Stimulated activated CD4-positive, alpha-beta T cell treated with anti-CD3 and anti-CD28 coated beads, TNF-alpha, amount 100 ng/mL, for 4 hours (primary cell): ENCODE data around the gene MMP28.

Source experiments
- DNase-seq, 3 experiments: peaks; one replicate each; pipeline ENCODE4 v3.0.0-alpha.2; 2020; ENCODE audit warnings: low read depth in 3 of 3

Gene MMP28

GRCh38 chr17:35795007-35795870 is at the start of gene MMP28:
TSS of gene MMP28 (minus strand) at chr17:35795641. CDS start at chr17:35795377, 264 bp downstream.
- DNase-seq: no peak

GRCh38 chr17:35844547-35844946 is 49.1 kb upstream of the MMP28 start:
- no peak for DNase-seq

- no peak for DNase-seq
These were observed 48.3 kb upstream of the MMP28 start for GRCh38 chr17:35843698-35844097.

GRCh38 chr17:35842239-35842638 is 46.8 kb upstream of the MMP28 start:
- DNase-seq: no peak

GRCh38 chr17:35841505-35841904 is 46.1 kb upstream of the MMP28 start:
- no peak for DNase-seq

DNA sequence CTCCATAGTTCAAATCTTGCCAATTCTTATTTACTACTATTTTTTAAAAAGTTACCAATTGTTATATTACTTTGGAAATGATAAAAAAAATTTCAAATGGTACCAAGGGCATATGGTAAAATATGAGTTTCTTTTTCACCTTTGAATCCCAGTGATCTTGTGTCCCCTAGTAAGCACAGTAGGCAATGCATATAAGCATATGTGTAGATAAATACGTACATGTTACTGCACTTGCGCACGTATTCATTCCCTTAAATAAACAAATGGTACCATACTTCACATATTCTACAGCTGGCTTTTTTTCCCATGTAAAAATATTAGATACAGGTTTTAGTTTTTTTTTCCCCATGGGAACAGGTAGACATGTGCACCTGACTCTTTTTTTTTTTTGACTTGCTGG is 45.7 kb upstream of the MMP28 start:
- no peak for DNase-seq

GRCh38 chr17:35825206-35825605 is 29.8 kb upstream of the MMP28 start:
- DNase-seq: no peak

GRCh38 chr17:35821308-35821707 is 25.9 kb upstream of the MMP28 start:
- DNase-seq: no peak

- no peak for DNase-seq
These were observed 24.0 kb upstream of the MMP28 start for GRCh38 chr17:35819455-35819854.

GRCh38 chr17:35817196-35817595 is 21.8 kb upstream of the MMP28 start:
- DNase-seq: no peak

GRCh38 chr17:35816723-35817122 is 21.3 kb upstream of the MMP28 start:
- no peak for DNase-seq

GRCh38 chr17:35812456-35812855 is 17.0 kb upstream of the MMP28 start:
- DNase-seq: no peak

GRCh38 chr17:35811759-35812158 is 16.3 kb upstream of the MMP28 start:
- no peak for DNase-seq

DNA sequence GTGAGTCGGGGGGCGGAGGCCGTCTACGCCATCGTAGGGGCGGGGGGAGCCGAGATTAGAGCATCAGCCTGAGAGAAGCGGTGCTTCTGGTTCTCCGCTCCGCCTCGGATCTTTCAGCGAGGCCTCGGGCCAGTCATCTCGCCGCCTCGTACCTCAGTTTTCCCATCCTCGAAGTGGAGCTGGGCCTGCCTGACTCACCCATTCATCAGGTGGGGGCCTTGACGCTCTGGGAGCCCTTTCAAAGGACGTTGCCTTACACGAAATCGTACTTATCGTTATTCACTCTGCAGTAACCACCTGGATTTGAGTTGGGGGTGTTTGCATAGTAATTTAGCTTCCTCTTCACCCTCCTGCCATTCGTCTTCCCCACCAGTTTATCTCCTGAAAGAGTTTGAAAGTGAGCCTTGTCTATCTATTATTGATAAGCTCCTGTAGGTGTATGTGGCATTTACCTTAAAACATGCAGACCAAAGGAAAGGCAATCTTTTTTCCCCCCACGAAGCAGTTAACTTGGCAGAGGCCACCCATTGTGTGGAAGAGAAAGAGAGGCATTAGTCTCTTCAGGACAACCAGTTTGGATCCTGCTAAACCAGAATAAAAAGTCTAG is 14.5 kb upstream of the MMP28 start:
- DNase-seq: no peak

GRCh38 chr17:35808962-35809854 is 13.8 kb upstream of the MMP28 start, which contains the start of gene TAF15:
TSS of gene TAF15 (plus strand) at chr17:35809484. CDS start at chr17:35809570, 86 bp downstream.
- DNase-seq: peak; percentile 85 to 91 (median 89)

DNA sequence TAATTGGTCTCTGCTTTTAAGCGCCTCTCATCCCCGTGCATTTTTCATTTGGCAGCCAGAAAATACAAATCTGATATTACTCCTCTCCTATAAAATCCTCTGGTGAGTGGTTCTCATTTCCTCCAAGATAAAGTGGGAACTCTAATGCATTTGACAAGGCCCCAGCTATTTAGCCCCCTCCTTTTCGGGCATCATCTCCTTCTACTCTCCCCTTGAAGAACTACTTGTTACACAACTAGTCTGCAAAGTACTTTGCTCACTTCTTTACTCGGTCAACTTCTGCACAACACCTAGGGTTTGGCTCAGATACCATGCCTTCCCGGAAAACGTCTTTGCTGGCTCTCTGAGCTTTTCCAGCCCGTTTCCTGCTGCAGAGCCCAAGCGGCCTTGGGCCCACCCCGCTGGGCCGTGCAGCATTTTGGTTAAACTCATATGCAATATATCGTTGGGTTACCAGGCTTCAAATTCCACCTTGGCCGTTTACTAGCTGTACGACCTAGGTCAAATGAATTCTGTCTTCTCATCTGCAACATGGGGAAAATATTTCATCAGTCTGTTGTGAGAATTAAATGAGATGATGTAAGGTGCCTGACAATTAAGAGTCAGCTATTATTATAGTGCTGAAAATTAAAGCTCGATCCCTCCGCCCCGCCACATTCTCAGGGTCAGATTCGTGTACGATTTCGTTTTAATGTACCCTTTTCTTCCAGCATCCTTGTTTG is 13.0 kb upstream of the MMP28 start:
- DNase-seq: no peak

DNA sequence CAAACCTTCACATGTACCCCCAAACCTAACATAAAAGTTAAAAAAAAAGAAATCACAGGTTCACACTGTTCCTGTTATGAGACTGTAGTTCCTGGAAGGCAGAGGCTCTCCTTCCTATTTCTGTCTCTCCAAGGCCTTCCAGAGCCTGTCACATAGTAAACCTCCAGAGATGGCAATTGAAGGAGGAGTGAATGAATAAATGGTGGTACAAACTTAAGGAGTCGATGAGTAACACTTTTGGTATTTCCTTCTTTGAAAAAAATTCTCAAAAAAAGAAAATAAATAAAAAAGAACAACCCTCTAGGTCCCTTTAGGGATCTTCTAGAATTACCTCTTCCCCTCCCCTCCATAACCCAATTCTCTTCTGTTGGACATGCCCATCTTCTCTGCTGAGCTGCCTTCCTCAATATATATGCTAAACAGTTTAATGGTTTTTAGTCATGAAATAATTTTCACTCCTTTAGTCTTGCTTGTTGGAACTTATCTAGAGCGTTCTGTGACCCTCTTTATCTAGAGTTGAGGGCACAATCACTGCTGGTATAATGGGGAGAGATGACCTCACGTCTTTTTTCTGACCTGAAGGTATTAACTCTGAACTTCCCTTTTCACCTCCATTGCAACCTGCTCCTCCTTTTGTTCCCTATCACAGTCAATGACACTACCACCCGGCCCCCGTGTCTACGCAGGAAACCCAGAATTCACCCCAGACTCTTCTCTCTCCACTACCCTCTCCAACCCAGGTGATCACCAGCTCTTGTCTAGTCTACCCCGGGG is 12.1 kb upstream of the MMP28 start:
- DNase-seq: no peak

DNA sequence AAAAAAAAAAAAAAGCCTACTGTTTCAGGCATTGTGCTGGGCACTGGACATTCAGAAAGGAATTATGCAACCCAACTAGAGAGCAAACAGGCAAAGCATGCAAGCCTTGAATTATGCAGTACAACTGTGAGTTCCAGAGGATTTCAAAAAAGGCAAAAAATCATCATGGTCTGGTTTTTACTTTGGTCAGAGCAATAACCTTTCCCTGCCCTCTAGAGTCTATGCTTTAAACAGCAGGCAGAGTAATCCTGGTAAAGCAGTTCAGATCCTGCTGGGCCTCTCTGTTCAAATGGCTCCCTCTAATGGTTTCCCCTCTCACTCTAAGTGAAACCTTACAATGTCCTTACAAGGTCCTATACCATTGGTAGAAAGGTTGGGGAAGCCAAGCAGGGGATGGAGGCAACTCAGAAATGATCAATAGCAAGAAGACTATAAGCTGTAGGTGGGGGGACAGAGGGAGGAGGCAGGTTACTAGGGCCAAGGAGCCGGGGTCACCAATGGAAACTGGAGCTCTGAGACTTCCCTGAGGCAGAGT is 9.3 kb upstream of the MMP28 start:
- no peak for DNase-seq

GRCh38 chr17:35801583-35802224 is 6.3 kb upstream of the MMP28 start:
- no peak for DNase-seq

GRCh38 chr17:35799942-35800341 is 4.5 kb upstream of the MMP28 start:
- no peak for DNase-seq
